ENCODE measurements around the gene RIMBP2. TPM values are rescaled to one million over a fixed set of nuclear protein-coding genes. Genes with fewer than 3 reads are reported as not detected.

Gene RIMBP2
- total and polyA plus RNA-seq, 4 donors = 0.05 to 2.9 (median 0.95) TPM

GRCh38 chr12:130461447-130461815 is 254.7 kb downstream of the RIMBP2 start:
- TF ChIP-seq CTCF (IDR thresholded peaks at IDR 0.05; ENCODE audit: control extremely low read depth, extremely low read depth) = no peak
- Histone ChIP-seq H3K9ac (ENCODE audit: insufficient read depth in 1 of 2, low read length in 2 of 2) (no peak overlapping the region), H3K4me3 (no peak overlapping the region), H3K9me3 (ENCODE audit: control insufficient read depth in 4 of 4, insufficient read depth in 3 of 4, low read length in 3 of 4) (peaks cover 0 to 4% (median 0%) of the 10 kb centered on the region in 4 donors), H3K36me3 (ENCODE audit: control insufficient read depth in 4 of 4, insufficient read depth in 4 of 4, low read length in 4 of 4) (no peaks in the 10 kb centered on the region), H3K4me1 (ENCODE audit: control insufficient read depth in 5 of 5, insufficient read depth in 5 of 5, low read length in 5 of 5) (peaks cover 0 to 8% (median 0%) of the 10 kb centered on the region in 5 donors), H3K27ac (ENCODE audit: low read depth in 1 of 2, low read length in 1 of 2) (no peak overlapping the region), H3K27me3 (ENCODE audit: control insufficient read depth in 3 of 3, insufficient read depth in 3 of 3, low read length in 2 of 3) (peaks cover 0 to 4% (median 0%) of the 10 kb centered on the region in 3 donors)
- no peak for ATAC-seq (ENCODE audit: insufficient read depth, low FRiP score)
- DNase-seq = no peak
- WGBS, 2 donors = 69 to 79% methylated on average over 7 of the region's 7 CpGs

- H3K9me3 ChIP-seq (ENCODE audit: control insufficient read depth in 4 of 4, insufficient read depth in 3 of 4, low read length in 3 of 4) = peaks cover 0 to 2% (median 0%) of the 10 kb centered on the region in 4 donors
- peaks cover 0 to 8% (median 0%) of the 10 kb centered on the region in 5 donors for H3K4me1 ChIP-seq (ENCODE audit: control insufficient read depth in 5 of 5, insufficient read depth in 5 of 5, low read length in 5 of 5)
- H3K4me3 ChIP-seq = no peak overlapping the region
- 83 to 88% methylated on average over 27 to 28 of the region's 28 CpGs for WGBS, 2 donors
- ATAC-seq (ENCODE audit: insufficient read depth, low FRiP score) = no peak
- no peak overlapping the region for H3K27ac ChIP-seq (ENCODE audit: low read depth in 1 of 2, low read length in 1 of 2)
- peaks cover 0 to 4% (median 0%) of the 10 kb centered on the region in 3 donors for H3K27me3 ChIP-seq (ENCODE audit: control insufficient read depth in 3 of 3, insufficient read depth in 3 of 3, low read length in 2 of 3)
- H3K36me3 ChIP-seq (ENCODE audit: control insufficient read depth in 4 of 4, insufficient read depth in 4 of 4, low read length in 4 of 4) = no peaks in the 10 kb centered on the region
- no peak for DNase-seq
- no peak for TF ChIP-seq CTCF (IDR thresholded peaks at IDR 0.05; ENCODE audit: control extremely low read depth, extremely low read depth)
- no peak overlapping the region for H3K9ac ChIP-seq (ENCODE audit: insufficient read depth in 1 of 2, low read length in 2 of 2)
Measured at GRCh38 chr12:130460611-130461446, 255.3 kb downstream of the RIMBP2 start.

- TF ChIP-seq CTCF (IDR thresholded peaks at IDR 0.05; ENCODE audit: control extremely low read depth, extremely low read depth) = no peak
- 69 to 84% methylated on average over 11 of the region's 11 CpGs for WGBS, 2 donors
- no peak overlapping the region for H3K27ac ChIP-seq (ENCODE audit: low read depth in 1 of 2, low read length in 1 of 2)
- no peak overlapping the region for H3K4me3 ChIP-seq
- H3K27me3 ChIP-seq (ENCODE audit: control insufficient read depth in 3 of 3, insufficient read depth in 3 of 3, low read length in 2 of 3) = peaks cover 0 to 3% (median 0%) of the 10 kb centered on the region in 3 donors
- DNase-seq = no peak
- H3K4me1 ChIP-seq (ENCODE audit: control insufficient read depth in 5 of 5, insufficient read depth in 5 of 5, low read length in 5 of 5) = peaks cover 0 to 8% (median 0%) of the 10 kb centered on the region in 5 donors
- ATAC-seq (ENCODE audit: insufficient read depth, low FRiP score) = no peak
- H3K9me3 ChIP-seq (ENCODE audit: control insufficient read depth in 4 of 4, insufficient read depth in 3 of 4, low read length in 3 of 4) = no peaks in the 10 kb centered on the region
- H3K36me3 ChIP-seq (ENCODE audit: control insufficient read depth in 4 of 4, insufficient read depth in 4 of 4, low read length in 4 of 4) = no peaks in the 10 kb centered on the region
- H3K9ac ChIP-seq (ENCODE audit: insufficient read depth in 1 of 2, low read length in 2 of 2) = no peak overlapping the region
Measured at GRCh38 chr12:130459916-130460315, 256.2 kb downstream of the RIMBP2 start.

Data from lung (tissue), 12 donors.